Endothelial cell of umbilical vein (primary cell): Measurements from ENCODE around the gene MRPS5. TPM values are rescaled to one million over a fixed set of nuclear protein-coding genes. Genes with fewer than 3 reads are reported as not detected.

ENCODE experiments used
- BruUV-seq: library from RNA; stranded (reverse); fragments of 400-500 nt; replicated peaks from 2 replicates; lab custom pipeline; 2021; lab: Mats Ljungman, UMichigan
- CTCF ChIA-PET: fragments of 300-600, 350-600 bp; sonication (Branson Sonifier 250); formaldehyde crosslinking; loops from one replicate; lab custom pipeline; 2021; ENCODE audit warnings: antibody characterized with exemption, inconsistent platforms; lab: Charles Lee
- POLR2A ChIA-PET: fragments of 300-600, 350-600 bp; sonication (Branson Sonifier 250); formaldehyde crosslinking; loops from one replicate; lab custom pipeline; 2021; ENCODE audit warnings: antibody characterized with exemption, inconsistent platforms; lab: Charles Lee
- DNase-seq: peaks from one replicate; pipeline ENCODE4 v3.0.0-alpha.2; 2011; ENCODE audit warnings: low read depth, low spot score
- FAIRE-seq: peaks from 2 replicates; lab custom pipeline; 2011; peaks lifted over from hg19 to GRCh38; lab: Jason Lieb, UNC
- H2AFZ ChIP-seq: 2 replicates; pipeline ENCODE4 v1.6.0; 2012; ENCODE audit warnings: low read depth, low read length, control low read depth, inconsistent platforms
- H3K27ac ChIP-seq: 2 replicates; pipeline ENCODE4 v1.5.1; 2011; ENCODE audit warnings: low read depth, mild to moderate bottlenecking, control low read depth, low read length, moderate library complexity; ENCODE audit not compliant: insufficient read depth
- H3K27me3 ChIP-seq, 2 experiments: 2 replicates each; pipeline versions ENCODE4 v1.6.0 to v1.6.1; 2011; ENCODE audit warnings: low read length in 2 of 2, mixed read lengths in 1 of 2; ENCODE audit not compliant: control insufficient read depth in 2 of 2, insufficient read depth in 2 of 2
- H3K36me3 ChIP-seq, 2 experiments: 2 replicates in 1 of 2; 3 replicates in 1 of 2; pipeline ENCODE4 v1.5.1; 2011; ENCODE audit warnings: low read length in 2 of 2, mild to moderate bottlenecking in 1 of 2, moderate library complexity in 1 of 2; ENCODE audit not compliant: control insufficient read depth in 2 of 2, insufficient read depth in 2 of 2; ENCODE audit errors: extremely low read depth in 1 of 2
- H3K4me1 ChIP-seq: 3 replicates; pipeline ENCODE4 v1.5.1; 2011; ENCODE audit warnings: mild to moderate bottlenecking, low read length; ENCODE audit not compliant: control insufficient read depth, insufficient read depth; ENCODE audit errors: extremely low read depth
- H3K4me2 ChIP-seq: 2 replicates; pipeline ENCODE4 v1.6.1; 2011; ENCODE audit warnings: low read length, control low read depth, mixed read lengths; ENCODE audit not compliant: insufficient read depth
- H3K4me3 ChIP-seq, 3 experiments: fragments of 200-600 bp in 1 of 3; sonication (generic), shearing (Covaris generic) in 1 of 3; replicated peaks in 1 of 3; 2 replicates each; pipeline ENCODE4 v1.5.1; 2011 to 2016; ENCODE audit warnings: control low read depth in 3 of 3, low read length in 3 of 3, mild to moderate bottlenecking in 2 of 3, inconsistent platforms in 1 of 3, low read depth in 1 of 3, moderate library complexity in 1 of 3; ENCODE audit not compliant: insufficient read depth in 1 of 3
- H3K79me2 ChIP-seq: 2 replicates; pipeline ENCODE4 v1.6.0; 2012; ENCODE audit warnings: low read length, inconsistent platforms; ENCODE audit not compliant: control insufficient read depth, insufficient read depth
- H3K9ac ChIP-seq: replicated peaks from 2 replicates; pipeline ENCODE3; 2011; ENCODE audit warnings: low read length, control low read depth; ENCODE audit not compliant: insufficient read depth; ENCODE audit errors: extremely low read depth
- H3K9me1 ChIP-seq: replicated peaks from 3 replicates; pipeline ENCODE4 v1.6.0; 2011; ENCODE audit warnings: mild to moderate bottlenecking, low read length; ENCODE audit not compliant: control insufficient read depth, insufficient read depth; ENCODE audit errors: extremely low read depth
- H3K9me3 ChIP-seq: replicated peaks from 2 replicates; pipeline ENCODE4 v1.5.1; 2012; ENCODE audit warnings: low read length, inconsistent platforms; ENCODE audit not compliant: control insufficient read depth, insufficient read depth
- H4K20me1 ChIP-seq: replicated peaks from 2 replicates; pipeline ENCODE3; 2011; ENCODE audit warnings: mild to moderate bottlenecking, low read length; ENCODE audit not compliant: control insufficient read depth, insufficient read depth; ENCODE audit errors: extremely low read depth
- EZH2 ChIP-seq: IDR thresholded peaks from 2 replicates; pipeline ENCODE4 v1.6.1; 2012; ENCODE audit warnings: borderline replicate concordance, low read depth, mild to moderate bottlenecking, moderate library complexity, low read length, inconsistent platforms; ENCODE audit not compliant: severe bottlenecking
- FOS ChIP-seq: IDR thresholded peaks from 2 replicates; pipeline ENCODE4 v1.6.1; 2011; ENCODE audit warnings: mild to moderate bottlenecking, low read length, moderate library complexity, borderline replicate concordance; ENCODE audit not compliant: insufficient read depth
- GATA2 ChIP-seq: IDR thresholded peaks from 2 replicates; pipeline ENCODE4 v1.7.0; 2011; ENCODE audit warnings: low read depth, mild to moderate bottlenecking, moderate library complexity, mixed read lengths, low read length; ENCODE audit not compliant: insufficient read length, insufficient read depth
- JUN ChIP-seq: IDR thresholded peaks from 2 replicates; pipeline ENCODE4 v1.6.1; 2011; ENCODE audit warnings: borderline replicate concordance, low read depth; ENCODE audit not compliant: insufficient read length, insufficient read depth
- MYC ChIP-seq: IDR thresholded peaks from one replicate; pipeline ENCODE4 v1.6.1; 2011; ENCODE audit warnings: mild to moderate bottlenecking, low read depth, low read length
- POLR2A ChIP-seq: IDR thresholded peaks from 2 replicates; pipeline ENCODE4 v1.6.1; 2012; ENCODE audit warnings: low read depth, mild to moderate bottlenecking, control low read depth, low read length
- POLR2AphosphoS5 ChIP-seq: IDR thresholded peaks from 2 replicates; pipeline ENCODE4 v1.6.1; 2012; ENCODE audit warnings: low read depth, mild to moderate bottlenecking, control low read depth, low read length, moderate library complexity; ENCODE audit not compliant: insufficient read depth
- dilution Hi-C: fragments of 300-500 bp; cut with MboI; formaldehyde crosslinking; loops from one replicate; pipeline ENCODE4 v1.15.0; 2019; ENCODE audit warnings: low sequenced_read_pairs; ENCODE audit not compliant: extremely low pct_ligation_motif_present
- intact Hi-C: fragments of 100-400 bp; cut with micrococcal nuclease; formaldehyde crosslinking; loops from one replicate; pipeline ENCODE4 v1.10.0; 2022
- polyA plus RNA-seq, 4 experiments: library from polyadenylated mRNA; depleted of rRNA in 3 of 4; stranded (reverse) in 3 of 4; unstranded in 1 of 4; fragments of >200 nt; gene quantifications; 2 replicates each; pipeline versions ENCODE4 v1.2.1 to v1.2.3, GENCODE V29; 2011 to 2012; ENCODE audit warnings: missing spikeins in 1 of 4
- total RNA-seq: library from RNA; stranded (reverse); gene quantifications from 2 replicates; pipeline ENCODE4 v1.2.3, GENCODE V29; 2021
- TF ChIP-seq, protein P1 (sequence below), 2 donors: IDR thresholded peaks; 1 replicate in 1 of 2; 2 replicates in 1 of 2; pipeline ENCODE4 v1.5.1; 2011; ENCODE audit warnings: low read length in 2 of 2, mild to moderate bottlenecking in 2 of 2, moderate library complexity in 2 of 2, control low read depth in 1 of 2, inconsistent platforms in 1 of 2, low read depth in 1 of 2; ENCODE audit not compliant: insufficient read depth in 1 of 2; ENCODE audit errors: extremely low read depth in 1 of 2
- TF ChIP-seq, protein P2 (sequence below): IDR thresholded peaks from 2 replicates; pipeline ENCODE4 v1.6.1; 2011; ENCODE audit not compliant: insufficient read depth, insufficient read length

The MRPS5 gene
- total and polyA plus RNA-seq, 2 donors (not counting 3 experiments of a cell fraction or from before 2014, with no cell fraction given) = 50.5 to 62.8 TPM

- Histone ChIP-seq H3K27me3 (no peaks in the 10 kb centered on the region), H3K9me3 (no peaks in the 10 kb centered on the region), H3K9ac (no peak overlapping the region), H3K4me2 (no peak overlapping the region), H3K4me1 (no peaks in the 10 kb centered on the region), H3K4me3 (no peak overlapping the region), H4K20me1 (no peaks in the 10 kb centered on the region), H3K79me2 (no peaks in the 10 kb centered on the region), H3K9me1 (no peaks in the 10 kb centered on the region), H2AFZ (no peak overlapping the region), H3K27ac (no peak overlapping the region), H3K36me3 (no peaks in the 10 kb centered on the region)
- dilution Hi-C loops = no loop called here
- TF ChIP-seq, protein P1, sequence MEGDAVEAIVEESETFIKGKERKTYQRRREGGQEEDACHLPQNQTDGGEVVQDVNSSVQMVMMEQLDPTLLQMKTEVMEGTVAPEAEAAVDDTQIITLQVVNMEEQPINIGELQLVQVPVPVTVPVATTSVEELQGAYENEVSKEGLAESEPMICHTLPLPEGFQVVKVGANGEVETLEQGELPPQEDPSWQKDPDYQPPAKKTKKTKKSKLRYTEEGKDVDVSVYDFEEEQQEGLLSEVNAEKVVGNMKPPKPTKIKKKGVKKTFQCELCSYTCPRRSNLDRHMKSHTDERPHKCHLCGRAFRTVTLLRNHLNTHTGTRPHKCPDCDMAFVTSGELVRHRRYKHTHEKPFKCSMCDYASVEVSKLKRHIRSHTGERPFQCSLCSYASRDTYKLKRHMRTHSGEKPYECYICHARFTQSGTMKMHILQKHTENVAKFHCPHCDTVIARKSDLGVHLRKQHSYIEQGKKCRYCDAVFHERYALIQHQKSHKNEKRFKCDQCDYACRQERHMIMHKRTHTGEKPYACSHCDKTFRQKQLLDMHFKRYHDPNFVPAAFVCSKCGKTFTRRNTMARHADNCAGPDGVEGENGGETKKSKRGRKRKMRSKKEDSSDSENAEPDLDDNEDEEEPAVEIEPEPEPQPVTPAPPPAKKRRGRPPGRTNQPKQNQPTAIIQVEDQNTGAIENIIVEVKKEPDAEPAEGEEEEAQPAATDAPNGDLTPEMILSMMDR (IDR thresholded peaks at IDR 0.05; ENCODE audit: extremely low read depth in 1 of 2, insufficient read depth in 1 of 2, low read depth in 1 of 2, low read length in 2 of 2) = no peak
- TF ChIP-seq GATA2 (no peak), POLR2A (no peak), JUN (no peak), POLR2AphosphoS5 (no peak), FOS (no peak), MYC (no peak), EZH2 (no peak)
- TF ChIP-seq, protein P2, sequence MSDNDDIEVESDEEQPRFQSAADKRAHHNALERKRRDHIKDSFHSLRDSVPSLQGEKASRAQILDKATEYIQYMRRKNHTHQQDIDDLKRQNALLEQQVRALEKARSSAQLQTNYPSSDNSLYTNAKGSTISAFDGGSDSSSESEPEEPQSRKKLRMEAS = no peak
- CTCF ChIA-PET = interaction anchor here (1.5 to 2.6 kb wide), 2 partner anchors 10 to 46 kb away, joined by 3 to 9 read pairs; no protein-coding TSS in a partner anchor
- FAIRE-seq (no peak), DNase-seq (no peak)
- no TSS peak for BruUV-seq
- intact Hi-C loops = no loop called here
- POLR2A ChIA-PET = no interaction called here
These were observed 53.4 kb downstream of the MRPS5 start for GRCh38 chr2:95068256-95068655.
